Cerebellar nuclear complex (tissue), 1 donor: Measurements from ENCODE around the gene KLHL8.

Experiments
- DNase-seq, 2 experiments: peaks; one replicate each; lab custom pipeline; 2025; lab: John Stamatoyannopoulos, UW

The KLHL8 gene

DNA sequence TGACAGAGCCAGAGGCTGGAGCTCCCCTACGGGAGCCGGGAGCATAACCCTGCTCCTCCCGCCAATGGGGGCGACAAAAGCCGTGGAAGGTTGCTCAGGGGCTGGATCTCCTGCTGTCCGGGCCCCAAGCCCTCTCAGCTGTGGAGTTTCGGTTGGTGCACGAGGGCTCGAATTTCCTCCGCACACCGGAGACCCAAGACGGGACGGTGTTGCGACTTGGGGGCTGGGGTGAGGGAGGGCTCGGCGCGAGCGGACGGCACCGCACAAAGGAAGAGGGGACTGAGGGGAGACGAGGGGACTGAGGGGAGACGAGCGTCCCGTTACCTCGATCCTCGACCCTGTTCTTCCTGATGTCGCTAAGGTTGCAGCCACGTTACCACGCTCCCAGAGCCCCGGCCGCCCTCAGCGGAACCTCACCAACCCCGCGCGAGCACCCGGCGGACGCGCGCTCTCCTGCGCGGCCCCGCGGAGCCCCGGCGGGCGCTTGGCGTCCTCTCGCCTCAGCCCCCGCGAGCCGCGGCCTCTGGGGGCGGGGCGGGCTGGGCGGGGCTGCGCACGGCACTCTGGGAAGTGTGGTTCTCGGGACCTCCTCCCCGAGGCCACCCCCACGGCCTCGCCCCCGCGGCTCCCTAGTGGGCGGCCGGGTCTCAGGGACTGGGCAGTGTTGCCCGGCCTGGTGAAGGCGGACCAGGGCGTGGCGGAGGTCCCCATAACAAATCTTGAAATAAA, at the start of gene KLHL8:
Gene KLHL8 (minus strand): TSS at position 525 of the 729 bp plus-strand sequence. CDS start 25,079 bp downstream, outside the sequence.
- DNase-seq, result peak; percentile 35 to 39

DNA sequence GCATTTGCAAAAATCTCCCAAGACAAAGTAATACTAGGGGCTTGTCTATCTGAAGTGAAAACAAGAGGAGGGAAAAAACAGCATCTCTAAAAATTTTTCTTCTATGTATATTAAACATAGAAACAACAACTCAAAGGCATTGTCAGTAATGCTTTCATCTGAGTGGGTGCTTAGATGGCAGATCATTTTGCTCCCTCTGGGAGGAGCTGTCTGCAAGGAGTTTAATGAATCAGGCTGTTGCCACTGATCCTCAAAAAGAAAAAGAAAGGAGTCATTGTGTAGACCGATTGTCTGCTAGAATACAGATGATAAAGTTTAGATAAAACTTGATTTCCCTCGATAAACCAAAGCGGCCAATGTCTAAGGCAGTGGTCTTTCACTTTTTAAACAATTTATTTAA, 49.7 kb upstream of the KLHL8 start:
- no peak for DNase-seq

DNA sequence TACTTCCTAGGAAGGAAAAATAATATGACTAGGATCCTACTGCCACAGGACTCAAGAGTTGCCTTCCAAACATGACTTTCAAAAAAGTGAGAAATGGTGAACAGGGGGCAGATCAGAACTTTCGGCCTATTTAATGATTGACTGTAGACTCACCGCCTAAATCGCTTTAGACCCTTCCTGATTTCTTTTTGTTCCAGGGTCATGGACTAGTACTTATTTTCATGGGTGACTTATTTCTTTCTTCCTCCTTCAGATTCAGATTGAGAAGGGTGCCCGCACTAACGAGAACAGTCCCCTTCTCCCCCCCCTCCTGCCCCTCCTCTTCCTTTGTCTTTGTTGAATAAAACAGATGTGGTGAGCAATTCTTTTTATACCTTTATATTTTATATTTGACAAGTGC, 48.0 kb upstream of the KLHL8 start:
- no peak for DNase-seq

DNA sequence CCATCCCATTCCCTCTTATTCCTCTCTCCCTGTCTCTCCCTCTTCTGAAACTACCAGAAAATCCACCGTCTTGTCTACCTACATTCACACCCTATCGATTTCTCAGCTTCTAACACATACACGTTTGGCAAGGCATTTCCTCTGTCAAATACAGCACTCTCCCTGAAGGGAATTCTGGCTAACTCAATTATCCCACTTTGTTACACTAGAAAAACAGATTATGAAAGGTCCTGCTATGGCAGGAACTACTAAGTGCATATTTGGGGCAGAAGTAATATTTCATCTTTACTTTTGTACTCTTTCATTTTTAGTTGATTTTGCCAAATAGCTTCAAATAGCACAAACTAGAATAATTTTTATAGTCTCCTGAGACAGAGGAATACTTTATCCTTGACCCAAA, 46.6 kb upstream of the KLHL8 start:
- DNase-seq, result no peak

DNA sequence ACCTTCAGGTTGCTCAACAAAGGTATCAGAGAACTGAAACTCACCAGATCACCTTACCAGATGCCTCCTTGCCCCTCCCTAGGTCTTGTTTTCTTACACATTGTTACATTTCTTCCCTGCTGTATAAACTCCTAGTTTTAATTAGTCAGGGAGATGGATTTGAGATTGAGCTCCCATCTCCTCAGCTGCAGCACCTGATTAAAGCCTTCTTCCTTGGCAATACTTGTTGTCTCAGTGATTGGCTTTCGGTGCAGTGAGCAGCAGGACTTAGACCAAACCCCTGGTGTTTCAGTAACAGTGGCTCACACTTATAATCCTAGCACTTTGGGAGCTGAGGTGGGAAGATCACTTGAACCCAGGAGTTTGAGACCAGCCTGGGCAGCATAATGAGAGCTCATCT, 42.5 kb upstream of the KLHL8 start:
- DNase-seq, result no peak

DNA sequence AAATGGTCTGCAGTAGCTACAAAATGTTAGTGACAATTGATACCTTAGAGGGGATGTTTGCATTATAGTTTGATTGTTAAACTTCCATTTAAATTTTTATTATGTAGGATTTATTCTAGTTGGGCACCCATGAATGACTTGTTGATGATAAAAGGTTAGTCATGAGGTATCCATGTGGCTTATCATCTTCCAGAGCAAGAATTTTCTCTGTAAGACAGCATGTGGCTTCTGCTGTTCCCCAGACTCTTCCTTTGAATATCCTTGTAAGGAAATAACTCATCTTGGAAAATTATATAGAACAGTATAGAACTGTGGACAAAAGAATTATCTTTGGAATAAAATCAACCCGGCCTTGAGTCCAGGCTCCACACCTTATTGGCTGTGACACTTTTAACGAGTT, 40.1 kb upstream of the KLHL8 start:
- DNase-seq, result no peak

DNA sequence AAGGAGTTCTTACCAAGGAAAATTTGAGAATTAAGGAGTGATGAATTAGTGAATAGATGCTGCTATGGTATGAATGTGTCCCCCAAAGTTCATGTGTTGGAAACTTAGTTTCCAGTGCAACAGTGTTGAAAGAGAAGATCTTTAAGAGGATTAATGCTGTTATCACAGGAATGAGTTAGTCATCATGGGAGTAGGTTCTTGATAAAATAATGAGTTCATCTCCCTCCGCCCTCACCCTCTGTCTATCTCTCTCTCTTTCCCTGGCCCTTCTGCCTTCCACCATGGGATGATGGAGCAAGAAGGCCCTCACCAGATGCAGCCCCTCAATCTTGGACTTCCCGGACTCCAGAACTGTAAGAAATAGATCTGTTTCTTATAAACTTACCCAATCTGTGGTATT, 38.3 kb upstream of the KLHL8 start:
- DNase-seq, result no peak

DNA sequence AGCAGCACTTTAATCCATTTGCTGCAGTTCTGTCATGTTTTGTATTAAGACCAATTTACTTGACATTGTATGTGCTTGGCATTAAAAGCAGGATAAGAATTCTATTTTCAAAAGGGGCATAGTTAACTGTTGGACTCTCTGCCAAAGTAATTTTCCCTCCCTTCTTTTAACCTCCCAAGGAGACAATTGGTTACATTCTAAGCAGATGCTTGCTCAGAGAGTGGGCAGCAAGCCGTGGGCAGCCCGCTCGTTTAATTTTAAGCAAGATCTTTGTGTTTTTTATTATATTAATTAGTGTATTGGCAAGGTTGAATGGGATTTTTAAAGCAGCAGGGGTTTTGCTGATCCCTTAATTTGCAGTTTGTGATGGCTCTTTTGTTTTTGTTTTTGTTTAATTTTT, 37.1 kb upstream of the KLHL8 start:
- no peak for DNase-seq

DNA sequence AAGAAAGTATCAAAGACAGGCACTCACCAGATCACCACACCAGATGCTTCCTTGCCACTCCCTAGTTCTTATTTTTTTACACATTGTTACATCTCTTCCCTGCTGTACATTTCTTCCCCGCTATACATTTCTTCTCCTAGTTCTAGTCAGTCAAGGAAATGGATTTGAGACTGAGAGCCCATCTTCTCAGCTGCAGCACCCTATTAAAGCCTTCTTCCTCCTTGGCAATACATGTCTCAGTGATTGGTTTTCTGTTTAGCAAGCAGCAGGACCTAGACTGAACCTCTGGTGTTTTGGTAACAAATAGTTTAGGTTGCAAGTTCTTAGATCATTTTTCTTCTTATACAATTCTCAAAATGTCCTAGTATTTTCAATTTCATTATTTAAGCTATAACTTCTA, 35.3 kb upstream of the KLHL8 start:
- DNase-seq, result no peak

DNA sequence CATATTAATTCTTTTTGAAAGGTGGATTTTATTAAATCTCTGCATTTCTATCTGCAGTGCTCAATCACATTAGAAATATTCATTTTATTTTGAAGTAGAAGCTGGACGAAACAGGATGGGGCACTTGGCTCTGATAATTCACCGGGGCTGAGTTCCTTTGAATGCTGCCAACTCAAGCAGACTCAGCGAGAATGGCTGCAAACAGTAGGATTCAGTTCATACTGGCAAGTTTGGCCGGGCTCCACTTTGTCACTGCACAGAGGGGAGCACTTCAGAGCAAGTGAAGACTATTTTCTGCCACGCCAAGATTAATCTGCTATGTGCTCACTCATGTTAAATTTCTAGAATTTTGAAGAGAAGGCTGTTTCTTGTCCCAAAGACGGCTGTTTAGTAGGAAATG, 30.7 kb upstream of the KLHL8 start:
- peak in 1 of 2 experiments; percentile 53 for DNase-seq

DNA sequence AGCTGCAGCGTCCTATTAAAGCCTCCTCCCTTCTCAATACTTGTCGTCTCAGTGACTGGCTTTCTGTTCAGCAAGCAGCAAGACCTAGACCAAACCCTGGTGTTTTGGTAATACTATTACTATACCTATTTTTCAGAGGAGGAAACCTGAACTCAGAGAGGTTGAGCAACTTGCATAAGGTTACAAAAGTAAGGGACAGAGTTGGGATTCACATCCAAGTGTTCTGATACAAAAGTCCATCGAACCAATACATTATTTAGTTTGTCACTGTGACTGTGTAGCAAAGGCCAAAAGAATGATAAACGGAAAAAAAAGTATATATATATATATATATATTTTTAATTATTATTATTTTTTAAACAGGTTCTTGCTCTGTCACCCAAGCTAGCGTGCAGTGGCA, 29.9 kb upstream of the KLHL8 start:
- no peak for DNase-seq

DNA sequence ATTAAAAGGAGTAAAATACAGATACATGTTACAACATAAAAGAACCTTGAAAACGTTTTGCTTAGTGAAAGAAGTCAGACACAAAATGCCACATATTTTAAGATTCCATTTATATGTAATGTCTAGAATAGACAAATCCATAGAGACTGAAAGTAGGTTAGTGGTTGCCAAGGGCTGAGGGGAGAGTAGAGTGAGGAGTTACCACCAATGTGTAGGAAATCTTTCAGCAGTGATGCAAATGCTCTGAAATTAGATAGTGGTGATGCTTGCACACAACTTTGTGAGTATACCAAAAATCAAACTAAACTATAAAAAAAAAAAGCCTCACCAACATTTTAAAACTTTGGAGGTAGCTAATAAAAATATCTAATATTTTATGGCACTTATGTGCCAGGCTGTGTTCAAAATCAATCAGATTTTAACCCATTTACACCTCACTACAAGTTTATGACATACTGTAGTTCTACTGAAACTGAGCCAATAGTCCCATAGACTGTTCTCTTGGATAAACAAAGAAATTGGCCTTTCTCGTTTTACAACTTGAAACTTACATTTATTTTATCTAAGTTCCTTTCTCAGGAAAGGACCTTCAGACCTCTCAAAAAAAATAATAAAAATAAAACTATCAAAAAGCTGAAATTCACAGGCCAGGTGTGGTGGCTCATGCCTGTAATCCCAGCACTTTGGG, 29.1 kb upstream of the KLHL8 start:
- DNase-seq, result no peak

DNA sequence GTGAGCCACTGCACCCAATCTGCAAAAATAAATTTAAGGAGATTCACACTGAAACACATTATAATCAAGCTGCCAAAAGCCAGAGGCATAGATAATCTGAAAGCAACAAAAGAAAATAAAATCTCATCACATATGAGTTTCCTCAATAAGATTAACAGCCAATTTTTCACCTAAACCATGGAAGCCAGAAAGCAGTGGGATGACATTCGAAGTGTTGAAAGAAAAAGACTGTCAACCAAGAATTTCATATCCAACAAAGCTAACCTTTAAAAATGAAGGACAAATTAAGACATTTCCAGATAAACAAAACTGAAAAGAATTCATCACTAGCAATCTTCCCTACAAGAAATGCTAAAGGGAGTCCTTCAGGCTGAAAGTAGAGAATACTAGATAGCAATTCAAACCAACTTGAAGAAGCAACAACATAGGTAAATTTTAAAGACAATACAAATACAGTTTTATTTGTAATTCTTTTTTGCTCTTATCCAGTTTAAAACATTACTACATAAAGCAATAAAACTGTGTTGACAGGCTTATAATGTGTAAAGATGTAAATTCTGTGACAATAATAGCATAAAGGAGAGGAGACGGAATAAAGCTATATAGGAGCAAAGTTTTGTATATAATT, 23.1 kb upstream of the KLHL8 start:
- DNase-seq, result no peak

DNA sequence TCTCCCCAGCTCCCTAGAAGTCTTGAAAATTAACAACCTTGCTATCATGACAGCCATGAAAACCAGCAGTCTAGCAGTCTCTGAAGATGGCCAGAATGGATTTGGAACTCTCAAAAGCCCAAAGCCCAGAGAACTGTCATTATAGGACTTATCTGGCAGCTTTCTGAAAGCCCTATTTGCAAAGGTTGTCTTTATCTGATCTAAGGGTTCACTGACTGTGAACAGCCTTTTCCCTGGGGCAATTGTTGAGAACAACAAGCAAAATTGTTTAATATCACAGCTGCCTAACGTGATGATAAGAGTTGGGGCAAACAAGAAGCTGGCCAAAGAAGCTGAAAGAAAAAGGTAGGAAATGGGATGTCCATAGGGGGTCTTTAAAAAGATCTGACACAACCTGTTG, 20.9 kb upstream of the KLHL8 start:
- DNase-seq, result no peak

DNA sequence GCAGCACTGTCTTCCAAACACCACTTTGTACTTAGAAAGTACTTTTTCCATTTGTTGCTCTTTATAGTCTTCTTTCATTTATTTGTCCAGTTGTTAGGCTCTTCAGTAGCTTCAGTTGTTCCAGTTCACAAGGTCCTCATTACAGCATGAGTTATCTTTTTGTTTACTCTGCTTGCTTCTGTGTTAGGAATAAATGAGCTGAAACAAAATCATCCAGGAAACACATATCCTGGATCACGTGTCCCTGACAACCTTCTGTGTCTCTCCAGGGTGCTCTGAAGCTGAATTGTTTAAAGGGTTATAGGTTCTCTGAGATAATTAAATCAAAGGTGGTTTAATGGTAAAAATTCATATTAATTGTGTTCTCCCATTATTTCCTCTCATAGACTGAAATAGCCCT, 19.9 kb upstream of the KLHL8 start:
- DNase-seq, result no peak

DNA sequence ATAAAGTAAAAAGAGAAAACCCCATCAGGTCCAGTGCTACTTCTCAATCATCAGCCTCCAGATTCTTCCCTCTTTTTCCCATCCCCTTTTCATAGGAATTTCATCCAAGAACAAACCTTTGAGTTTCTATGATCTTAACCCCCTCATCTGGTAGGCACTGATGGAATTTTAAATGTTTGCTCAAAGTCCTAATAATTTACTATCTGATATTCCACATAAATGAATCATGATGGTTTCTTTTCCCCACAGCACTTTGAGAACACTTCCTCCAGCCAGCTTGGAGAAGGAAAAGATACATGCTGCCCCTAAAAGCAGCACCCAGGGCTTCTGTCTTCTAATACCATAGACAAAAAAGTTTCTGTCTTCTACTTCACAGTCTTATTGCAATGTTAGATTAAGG, 19.4 kb upstream of the KLHL8 start:
- no peak for DNase-seq

DNA sequence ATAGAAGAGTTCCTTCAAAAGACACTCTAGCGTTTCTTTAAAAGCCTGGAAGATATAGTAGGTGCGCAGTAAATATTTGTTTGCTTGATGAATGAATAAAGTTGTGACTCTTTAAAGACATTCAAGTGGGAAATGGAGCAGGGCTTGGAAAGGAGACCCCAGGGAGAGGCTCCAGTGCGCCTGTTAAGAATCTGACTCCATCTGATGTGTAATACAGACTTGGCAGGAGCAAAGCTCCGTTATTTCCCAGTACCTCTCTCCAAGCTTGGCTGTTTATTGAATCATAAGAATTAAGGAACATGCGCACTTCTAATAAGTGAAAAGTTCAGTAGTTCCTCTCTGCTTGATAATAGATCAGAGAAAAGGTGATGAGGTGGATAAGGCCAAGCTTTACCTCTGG, 18.8 kb upstream of the KLHL8 start:
- no peak for DNase-seq

DNA sequence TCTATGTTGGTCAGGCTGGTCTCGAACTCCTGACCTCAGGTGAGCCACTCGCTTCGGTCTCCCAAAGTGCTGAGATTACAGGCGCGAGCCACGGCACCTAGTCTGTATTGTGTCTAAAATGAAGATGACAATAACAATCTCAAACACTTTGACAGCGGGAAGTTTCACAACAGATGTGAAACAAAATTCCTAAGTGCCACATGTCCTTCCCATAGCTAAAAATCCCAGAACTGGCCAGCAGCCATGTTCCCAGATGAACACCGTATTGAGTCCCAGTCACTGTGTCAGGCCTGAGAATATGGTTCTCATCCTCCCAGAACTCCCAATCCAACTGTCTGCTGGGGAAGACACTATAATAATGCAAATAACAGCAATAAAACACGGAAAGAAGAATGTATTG, 16.4 kb upstream of the KLHL8 start:
- no peak for DNase-seq

DNA sequence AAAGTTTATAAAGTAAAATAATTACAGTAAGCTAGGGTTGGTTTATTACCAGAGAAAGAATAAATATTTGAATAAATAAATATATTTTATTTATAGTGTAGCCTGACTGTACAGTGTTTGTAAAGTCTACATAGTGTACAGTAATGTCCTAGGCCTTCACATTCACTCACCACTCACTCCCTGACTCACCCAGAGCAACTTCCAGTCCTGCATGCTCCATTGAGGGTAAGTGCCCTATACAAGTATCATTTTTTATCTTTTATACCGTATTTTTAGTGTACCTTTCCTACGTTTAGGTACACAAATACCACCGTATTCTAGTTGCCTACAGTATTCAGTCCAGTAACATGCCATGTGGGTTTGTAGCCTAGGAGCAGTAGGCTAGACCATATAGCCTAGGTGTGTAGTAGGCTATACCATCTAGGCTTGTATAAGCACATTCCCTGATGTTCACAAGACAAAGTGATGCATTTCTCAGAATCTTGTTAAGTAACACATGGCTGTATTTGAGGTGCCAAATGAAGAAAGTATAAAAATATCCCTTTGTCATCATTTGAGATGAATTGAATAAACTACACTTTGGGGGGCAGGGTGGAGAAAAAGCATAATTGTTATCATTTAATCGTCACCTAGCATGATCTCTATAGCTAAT, 14.7 kb upstream of the KLHL8 start:
- DNase-seq, result no peak

DNA sequence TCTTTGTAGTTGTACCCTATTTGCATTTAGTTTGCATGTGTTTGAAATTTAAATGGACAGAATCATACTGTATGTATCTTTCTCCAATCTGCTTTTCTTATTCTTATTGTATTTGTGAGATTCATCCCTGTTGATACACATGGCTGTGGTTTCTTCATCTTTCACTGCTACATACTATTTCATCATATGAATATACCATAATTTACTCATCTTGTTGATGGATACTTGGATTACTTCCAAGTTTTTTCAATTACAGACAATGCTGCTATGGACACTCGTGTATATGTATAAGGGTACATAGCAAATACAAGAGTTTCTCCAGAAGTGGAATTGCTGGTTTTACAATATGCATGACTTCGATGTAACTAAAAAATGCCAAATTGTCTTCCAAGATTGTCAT, 11.8 kb upstream of the KLHL8 start:
- DNase-seq, result no peak

DNA sequence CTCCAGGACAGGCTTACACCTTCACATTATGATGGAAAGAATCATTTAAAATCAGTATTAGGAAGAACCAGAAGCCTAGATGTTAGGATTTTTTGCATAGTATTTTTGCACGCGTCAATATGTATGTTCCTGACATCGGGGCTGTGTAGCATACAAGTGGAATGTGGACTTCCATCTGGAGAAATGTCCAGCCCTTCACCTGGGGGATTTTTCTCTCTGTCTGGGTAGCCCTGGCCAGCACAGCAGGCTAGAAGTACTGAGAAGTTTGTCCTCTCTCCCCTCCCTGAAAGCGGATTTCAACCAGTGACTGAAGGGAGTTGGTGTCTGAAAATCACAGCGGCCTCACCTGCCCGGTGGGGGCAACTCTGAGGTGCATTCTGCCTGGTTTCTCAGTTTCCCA, 10.4 kb upstream of the KLHL8 start:
- DNase-seq, result no peak

DNA sequence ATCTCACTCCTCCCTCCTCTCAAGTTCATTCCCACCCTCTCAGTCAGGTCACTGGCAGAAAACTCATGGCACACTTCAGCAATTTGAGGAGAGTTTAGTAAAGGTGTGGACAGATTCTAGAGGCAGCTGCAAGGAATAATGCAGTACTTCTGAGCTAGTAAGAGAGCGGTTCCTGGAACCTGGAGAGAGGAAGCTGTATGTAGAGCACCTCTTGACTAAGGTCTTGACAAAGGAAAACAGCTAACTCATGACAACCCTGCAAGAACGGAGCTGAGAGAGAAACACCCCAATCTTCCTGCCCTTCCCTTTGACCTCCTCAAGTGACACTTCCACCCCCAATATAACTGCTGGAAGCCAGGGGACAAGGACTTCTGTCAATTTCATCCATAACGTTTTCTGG, 9.6 kb upstream of the KLHL8 start:
- no peak for DNase-seq
